ENCODE data around the gene ZNF90.
"Not testable (repeated sequence)": the region's sequence is repeated elsewhere in the genome, so short reads cannot be mapped to it uniquely, and the experiment has no call there.

Gene ZNF90

GRCh38 chr19:20103091-20103740 lies 25.4 kb downstream of the ZNF90 start:
- DNase-seq (ENCODE audit: low read depth, low spot score), result peak; percentile 61

GRCh38 chr19:20107301-20107700 lies 29.5 kb downstream of the ZNF90 start:
- no peak for DNase-seq (ENCODE audit: low read depth, low spot score)

- not testable (repeated sequence) for DNase-seq (ENCODE audit: low read depth, low spot score)
These were observed 40.5 kb downstream of the ZNF90 start for GRCh38 chr19:20118064-20118839.

GRCh38 chr19:20124879-20125278 lies 47.1 kb downstream of the ZNF90 start:
- no peak for DNase-seq (ENCODE audit: low read depth, low spot score)

- not testable (repeated sequence) for DNase-seq (ENCODE audit: low read depth, low spot score)
These were observed 55.1 kb downstream of the ZNF90 start for GRCh38 chr19:20132933-20133332.

GRCh38 chr19:20137714-20138113 lies 59.9 kb downstream of the ZNF90 start:
- not testable (repeated sequence) for DNase-seq (ENCODE audit: low read depth, low spot score)

GRCh38 chr19:20151617-20152145 lies 73.9 kb downstream of the ZNF90 start:
- DNase-seq (ENCODE audit: low read depth, low spot score), result no peak

- DNase-seq (ENCODE audit: low read depth, low spot score), result not testable (repeated sequence)
These were observed 74.7 kb downstream of the ZNF90 start for GRCh38 chr19:20152506-20152905.

- no peak for DNase-seq (ENCODE audit: low read depth, low spot score)
These were observed 75.5 kb downstream of the ZNF90 start for GRCh38 chr19:20153281-20153680.

- DNase-seq (ENCODE audit: low read depth, low spot score), result no peak
These were observed 76.8 kb downstream of the ZNF90 start for GRCh38 chr19:20154636-20155035.

GRCh38 chr19:20162821-20163220 lies 85.0 kb downstream of the ZNF90 start:
- no peak for DNase-seq (ENCODE audit: low read depth, low spot score)

- DNase-seq (ENCODE audit: low read depth, low spot score), result no peak
These were observed 86.7 kb downstream of the ZNF90 start for GRCh38 chr19:20164456-20164855.

- no peak for DNase-seq (ENCODE audit: low read depth, low spot score)
These were observed 88.3 kb downstream of the ZNF90 start for GRCh38 chr19:20165971-20166592.

- peak; percentile 82 for DNase-seq (ENCODE audit: low read depth, low spot score)
These were observed 89.3 kb downstream of the ZNF90 start, which contains the start of gene ZNF486 for GRCh38 chr19:20167020-20167644. Gene ZNF486 (plus strand): TSS chr19:20167214. CDS start chr19:20167331, 117 bp downstream.

GRCh38 chr19:20167651-20168122 lies 89.9 kb downstream of the ZNF90 start:
- no peak for DNase-seq (ENCODE audit: low read depth, low spot score)

All from iPS DF 19.7 (cell line).